GM19035 (cell line): Measurements from ENCODE around the gene SORCS2.

ENCODE experiments used
- ATAC-seq: cut with Tn5 transposase; IDR thresholded peaks from one replicate; pipeline ENCODE4 v1.9.1; 2021; ENCODE audit not compliant: unreplicated experiment

SORCS2 gene

GRCh38 chr4:7761720-7762119 lies 569.4 kb downstream of the SORCS2 start:
- ATAC-seq = peak; percentile 78

DNA sequence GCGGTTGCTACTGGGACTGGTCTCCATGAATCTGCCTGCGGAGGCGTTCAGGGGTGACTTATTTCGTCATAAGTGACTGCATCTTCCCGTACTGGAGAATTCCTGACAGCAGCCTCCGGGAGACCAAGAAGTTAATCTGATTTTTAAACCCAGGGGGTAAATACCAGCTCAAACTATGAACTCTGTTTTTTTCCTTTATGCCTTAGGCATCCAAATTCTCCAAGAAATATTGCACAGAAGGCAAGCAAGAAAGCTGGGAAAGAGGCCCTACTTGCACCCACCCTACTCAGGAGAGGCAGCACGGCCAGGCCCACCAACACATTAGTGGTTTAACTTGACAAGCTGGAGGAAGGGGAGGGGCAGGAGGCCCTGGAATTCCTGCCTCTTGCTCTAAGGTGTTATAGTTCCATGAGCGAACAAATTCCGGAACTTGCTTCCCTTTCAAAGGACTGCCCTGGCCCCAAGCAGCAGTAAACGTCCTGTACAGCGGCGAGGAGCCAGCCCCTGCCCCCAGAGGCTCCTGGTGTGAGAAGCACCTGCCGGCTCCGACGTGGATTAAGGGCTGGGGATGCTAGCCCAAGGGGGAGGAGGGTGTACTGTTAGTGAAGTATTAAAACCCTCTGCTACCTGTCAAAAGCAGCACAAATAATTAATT lies 570.2 kb downstream of the SORCS2 start:
- no peak for ATAC-seq

DNA sequence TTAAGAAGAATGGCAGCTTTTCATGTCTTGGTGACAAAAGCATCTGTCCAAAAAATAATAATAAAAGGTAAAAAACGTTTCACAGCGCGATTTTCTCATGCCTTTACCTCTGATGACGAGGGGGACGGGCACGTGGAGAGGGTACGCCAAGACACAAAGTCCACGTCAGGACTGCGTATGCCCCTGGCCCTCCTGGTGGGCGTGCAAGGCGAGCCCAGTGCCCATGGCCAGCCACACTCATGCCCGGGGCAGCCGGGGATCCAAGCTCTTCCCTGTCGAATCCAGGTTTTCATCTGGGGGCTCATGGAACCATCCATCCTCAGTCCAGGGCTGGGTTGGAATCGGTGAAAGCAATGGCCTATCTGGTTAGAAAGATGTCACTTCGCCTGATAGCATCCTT lies 570.8 kb downstream of the SORCS2 start:
- no peak for ATAC-seq

DNA sequence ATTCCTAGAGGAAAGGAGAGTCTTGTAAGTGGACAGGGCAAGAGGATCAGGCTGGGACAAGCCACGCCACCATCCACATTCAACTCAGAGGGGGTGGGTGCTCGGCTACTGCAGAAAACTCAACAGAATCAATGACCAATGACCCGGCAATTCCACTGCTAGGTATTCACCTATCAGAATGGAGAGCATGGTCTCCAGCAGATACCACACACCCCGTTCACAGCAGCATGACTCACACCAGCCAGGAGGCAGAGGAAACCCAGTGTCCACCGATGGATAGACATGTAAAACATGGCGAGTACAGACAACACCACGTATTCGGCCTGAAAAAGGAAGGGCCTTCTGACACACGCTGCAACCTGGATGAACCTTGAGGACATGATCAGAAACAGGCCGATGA lies 571.5 kb downstream of the SORCS2 start:
- no peak for ATAC-seq

GRCh38 chr4:7764466-7764865 lies 572.1 kb downstream of the SORCS2 start:
- no peak for ATAC-seq

GRCh38 chr4:7765666-7766065 lies 573.3 kb downstream of the SORCS2 start:
- ATAC-seq = no peak

DNA sequence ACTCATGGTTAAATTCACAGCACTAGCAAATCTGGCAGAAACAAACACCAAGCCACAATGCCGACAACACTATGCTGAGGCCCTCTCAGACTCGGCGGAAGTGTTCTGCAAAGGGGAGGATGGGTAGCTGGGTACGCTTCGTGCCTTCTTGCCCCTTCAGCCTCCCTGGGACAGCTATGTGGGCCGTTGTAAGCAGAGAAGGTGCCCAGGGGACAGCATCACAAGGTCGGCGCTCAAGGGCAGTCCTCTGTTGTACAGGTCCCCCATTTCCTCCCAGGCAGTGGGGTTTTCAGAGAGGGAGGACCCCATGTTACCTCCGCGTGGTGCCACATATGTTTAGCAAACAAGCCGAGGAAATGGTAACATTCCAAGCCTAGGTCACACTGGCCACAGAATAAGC lies 573.7 kb downstream of the SORCS2 start:
- ATAC-seq = no peak

DNA sequence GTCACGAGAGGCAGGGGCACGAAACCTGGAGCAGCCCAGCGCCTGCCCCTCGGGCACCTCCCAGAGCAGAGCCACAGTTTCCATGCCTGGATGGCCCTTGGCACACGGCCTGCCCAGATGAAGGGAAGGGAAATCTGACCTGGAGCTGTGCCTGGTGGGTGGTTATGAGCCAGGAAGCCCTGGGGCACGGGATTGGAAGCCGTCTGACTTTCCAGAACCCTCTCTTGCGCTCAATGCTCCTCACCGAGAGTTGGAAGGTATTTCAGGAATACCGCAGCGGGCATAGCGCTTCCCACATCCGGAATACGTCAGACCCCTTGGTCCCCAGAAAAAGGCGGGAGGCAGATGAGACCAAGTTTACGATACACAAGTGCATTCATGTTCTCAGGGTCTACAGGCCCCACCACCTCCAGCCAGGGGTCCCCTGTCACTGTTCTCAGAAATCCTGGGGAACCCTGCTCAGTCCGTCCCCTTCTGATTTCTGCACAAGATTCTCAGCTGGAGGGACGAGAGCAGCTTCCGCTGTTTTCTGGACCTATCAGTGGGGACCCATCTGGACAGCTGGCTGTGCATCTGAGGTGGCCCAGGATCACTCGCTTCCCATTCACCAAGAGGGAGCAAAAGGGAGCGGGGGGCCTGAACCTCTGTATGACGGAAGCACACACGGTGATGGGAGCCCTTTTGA lies 574.5 kb downstream of the SORCS2 start:
- no peak for ATAC-seq

- ATAC-seq = no peak
These were observed 575.2 kb downstream of the SORCS2 start for GRCh38 chr4:7767526-7767925.

DNA sequence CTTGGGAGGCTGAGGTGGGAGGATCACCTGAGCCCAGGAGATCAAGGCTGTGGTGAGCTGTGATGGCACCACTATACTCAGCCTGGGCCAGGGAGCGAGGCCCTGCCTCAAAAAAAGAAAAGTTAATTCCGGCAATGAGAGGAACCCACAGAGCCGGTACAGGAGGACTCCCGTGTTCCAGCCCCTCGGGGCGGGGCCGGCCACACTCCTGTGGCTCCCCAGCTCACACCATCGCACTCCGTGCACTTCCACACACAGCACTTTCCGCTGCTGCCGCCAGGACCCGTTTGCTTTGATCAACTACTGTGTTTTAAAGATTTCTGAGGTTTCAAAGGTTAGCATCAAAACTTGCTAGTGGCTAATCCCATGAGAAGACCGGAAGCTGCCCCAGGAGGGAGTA lies 575.6 kb downstream of the SORCS2 start:
- ATAC-seq = no peak

DNA sequence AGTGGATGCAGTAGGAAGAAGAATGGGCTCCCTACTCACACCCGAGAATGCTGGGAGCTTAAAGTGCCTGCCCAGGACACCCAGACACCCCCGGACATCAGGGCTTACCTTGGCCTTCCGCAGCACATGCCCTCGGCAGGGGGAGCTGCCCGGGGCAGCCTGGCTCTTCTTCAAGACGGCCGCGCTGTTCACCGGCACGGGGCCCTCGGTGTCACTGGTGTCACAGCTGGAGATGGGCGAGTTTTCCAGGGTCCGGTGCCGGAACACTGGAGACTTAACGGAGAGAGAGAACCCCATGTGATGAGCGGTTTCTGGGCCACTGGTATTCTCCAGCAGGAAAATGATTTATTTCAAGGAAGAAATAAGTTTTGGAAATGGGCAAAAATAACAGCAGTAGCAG lies 576.4 kb downstream of the SORCS2 start:
- no peak for ATAC-seq

GRCh38 chr4:7769396-7770223 lies 577.3 kb downstream of the SORCS2 start:
- no peak for ATAC-seq

DNA sequence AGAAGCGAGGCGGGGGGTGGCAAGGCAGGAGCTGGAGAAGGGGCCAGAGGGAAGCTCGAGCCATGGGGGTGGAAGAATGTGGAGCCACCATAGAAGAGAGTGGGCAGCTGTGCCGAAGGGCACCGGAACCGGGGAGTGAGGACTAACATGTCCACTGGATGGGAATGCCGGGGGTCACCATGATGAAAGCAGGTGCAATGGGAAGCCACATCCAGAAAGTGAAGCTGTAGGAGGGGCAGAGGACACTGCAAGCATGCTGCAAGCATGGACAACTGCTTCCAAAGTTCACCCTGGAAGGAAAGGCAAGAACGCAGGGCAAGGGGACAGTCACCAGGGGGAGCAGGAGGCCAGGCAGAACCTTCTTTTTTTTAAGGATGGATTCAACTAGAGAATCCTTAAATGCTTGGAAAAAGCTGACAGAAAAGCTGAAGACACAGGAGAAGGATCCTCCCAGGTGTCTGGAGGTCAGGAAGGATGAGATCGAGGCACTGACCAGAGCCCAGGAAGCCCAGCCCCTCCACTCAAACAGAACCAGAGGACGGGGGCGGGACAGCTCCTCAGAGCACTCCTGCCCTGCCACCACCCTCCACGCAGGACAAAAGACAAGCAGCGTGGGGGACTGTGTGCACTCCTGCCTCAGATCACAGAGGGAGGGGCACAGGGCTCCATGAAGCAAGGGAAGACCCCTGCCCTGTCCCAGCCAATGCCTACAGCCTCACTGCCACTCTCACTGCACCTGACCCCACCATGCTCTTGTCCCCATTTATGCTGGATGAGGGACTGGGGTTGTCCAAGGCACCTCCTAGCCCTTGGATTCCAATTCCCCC lies 578.1 kb downstream of the SORCS2 start:
- ATAC-seq = no peak

- ATAC-seq = no peak
These were observed 578.7 kb downstream of the SORCS2 start for GRCh38 chr4:7771056-7771455.

GRCh38 chr4:7771541-7772507 lies 579.5 kb downstream of the SORCS2 start:
- ATAC-seq = peak; percentile 93

DNA sequence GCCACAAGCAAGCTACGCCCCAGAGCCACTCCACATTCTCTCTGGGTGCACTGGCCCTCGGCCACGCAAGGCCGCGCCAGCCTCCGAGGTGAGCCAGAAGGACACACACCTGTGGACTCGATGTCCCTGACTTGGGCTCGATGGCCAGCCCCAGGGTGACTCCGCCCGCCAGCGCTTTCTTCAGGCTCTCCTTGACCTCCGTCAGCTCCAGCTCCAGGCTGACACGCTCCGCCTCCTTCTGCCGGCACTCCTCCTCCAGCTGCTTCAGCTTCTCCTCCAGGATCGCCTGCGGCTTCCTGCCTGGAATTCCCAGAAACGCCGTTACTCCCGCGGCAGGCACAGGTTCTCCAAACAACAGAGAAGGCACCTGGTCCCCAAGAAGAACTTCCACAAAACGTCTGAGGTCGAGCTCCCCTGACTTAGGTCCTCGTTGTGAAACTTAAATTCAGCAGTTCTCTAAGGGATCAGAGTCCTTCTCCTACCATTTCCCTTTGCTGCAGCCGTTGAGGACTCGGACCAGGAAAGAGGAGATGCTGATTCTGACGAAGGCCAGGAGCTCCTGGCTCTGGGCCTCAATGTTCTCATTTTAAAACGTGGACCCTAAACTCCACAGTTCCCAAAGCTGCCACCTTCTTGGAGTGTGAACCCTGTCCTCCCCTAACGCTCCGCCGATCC lies 580.5 kb downstream of the SORCS2 start:
- no peak for ATAC-seq

DNA sequence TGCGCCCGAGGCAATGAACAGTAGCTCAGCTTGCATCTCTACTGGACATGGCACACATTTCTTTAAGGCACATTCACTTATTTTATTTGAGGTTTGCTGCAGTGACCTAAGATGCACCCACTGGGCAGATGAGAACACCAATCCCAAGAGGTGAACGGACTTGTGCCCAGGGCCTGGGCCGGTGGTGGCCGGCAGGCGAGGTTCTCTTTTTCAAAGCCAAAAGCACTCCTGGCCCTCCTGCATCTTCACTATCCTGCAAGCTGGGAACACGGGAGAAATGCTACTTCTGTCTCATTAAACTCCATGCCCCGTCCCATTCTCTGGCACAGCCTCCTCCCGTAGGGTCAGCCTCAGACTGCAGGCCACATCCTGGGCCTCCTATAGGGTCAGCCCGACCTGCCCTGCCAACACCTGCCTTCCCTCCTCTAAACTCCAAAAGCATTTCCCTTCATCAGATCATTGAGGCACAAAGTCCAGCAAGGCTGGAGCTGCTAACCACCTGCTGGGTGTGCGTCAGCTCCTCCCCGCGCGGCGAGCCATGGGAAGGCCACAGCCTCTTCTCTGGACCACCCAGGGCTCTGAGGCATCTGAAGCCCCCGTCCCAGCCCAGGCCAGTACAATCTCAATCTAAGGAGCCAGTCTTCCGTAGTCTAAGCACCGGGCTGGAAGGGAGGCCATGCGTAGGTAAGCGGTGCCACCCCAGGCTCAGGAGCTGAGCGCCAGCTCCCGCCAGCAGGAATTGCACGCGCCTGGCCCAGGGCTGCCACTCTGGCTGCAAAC lies 581.3 kb downstream of the SORCS2 start:
- ATAC-seq = no peak
